ENCODE measurements around the gene RAPGEF3.

DNA sequence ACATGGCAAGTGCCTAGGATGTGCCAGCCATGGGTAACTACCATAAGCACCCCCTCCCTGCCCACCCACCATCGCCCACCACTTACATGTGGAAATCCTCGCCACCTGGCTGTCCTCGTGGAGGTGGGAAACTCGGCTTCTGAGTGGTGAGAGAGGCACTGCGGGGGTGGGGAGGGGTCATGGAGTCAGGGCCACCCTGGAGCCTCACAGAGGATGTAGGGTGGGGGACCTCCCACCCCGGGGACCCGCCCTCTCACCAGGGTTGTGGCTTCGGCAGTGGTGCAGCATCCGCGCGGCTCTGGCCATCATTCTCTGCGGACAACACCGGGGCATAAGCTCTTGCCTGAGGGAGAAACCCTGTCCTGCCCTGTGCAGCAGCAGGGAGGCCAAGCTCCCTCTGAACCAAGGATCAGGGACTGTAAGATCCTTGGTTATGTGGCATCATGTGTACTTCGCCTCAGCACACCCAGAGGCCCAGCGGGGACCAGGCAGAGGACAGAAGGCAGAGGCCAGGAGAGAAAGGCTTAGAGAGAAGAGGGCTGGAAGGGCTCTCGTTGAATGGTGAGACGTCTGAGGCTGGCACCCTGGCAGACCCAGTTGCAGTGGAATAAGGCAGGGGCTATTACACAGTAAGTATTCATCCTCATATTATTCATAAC is 20.6 kb downstream of the RAPGEF3 start:
- TF ChIP-seq NBN (conservative IDR thresholded peaks at IDR 0.05) (no peak), ATF1 (CRISPR knock-in tag; IDR thresholded peaks at IDR 0.05) (no peak), ZNF570 (CRISPR knock-in tag; IDR thresholded peaks at IDR 0.05; ENCODE audit: borderline replicate concordance) (no peak), POLR2AphosphoS5 (IDR thresholded peaks at IDR 0.05; ENCODE audit: low read depth, low read length) (no peak), NFRKB (IDR thresholded peaks at IDR 0.05) (no peak), MAFK (conservative IDR thresholded peaks at IDR 0.05 in 1 of 2, IDR thresholded peaks at IDR 0.05 in 1 of 2; ENCODE audit: low read length in 2 of 2) (no peak), ZNF143 (CRISPR knock-in tag; IDR thresholded peaks at IDR 0.05) (no peak)
- TF ChIP-seq, protein P1, sequence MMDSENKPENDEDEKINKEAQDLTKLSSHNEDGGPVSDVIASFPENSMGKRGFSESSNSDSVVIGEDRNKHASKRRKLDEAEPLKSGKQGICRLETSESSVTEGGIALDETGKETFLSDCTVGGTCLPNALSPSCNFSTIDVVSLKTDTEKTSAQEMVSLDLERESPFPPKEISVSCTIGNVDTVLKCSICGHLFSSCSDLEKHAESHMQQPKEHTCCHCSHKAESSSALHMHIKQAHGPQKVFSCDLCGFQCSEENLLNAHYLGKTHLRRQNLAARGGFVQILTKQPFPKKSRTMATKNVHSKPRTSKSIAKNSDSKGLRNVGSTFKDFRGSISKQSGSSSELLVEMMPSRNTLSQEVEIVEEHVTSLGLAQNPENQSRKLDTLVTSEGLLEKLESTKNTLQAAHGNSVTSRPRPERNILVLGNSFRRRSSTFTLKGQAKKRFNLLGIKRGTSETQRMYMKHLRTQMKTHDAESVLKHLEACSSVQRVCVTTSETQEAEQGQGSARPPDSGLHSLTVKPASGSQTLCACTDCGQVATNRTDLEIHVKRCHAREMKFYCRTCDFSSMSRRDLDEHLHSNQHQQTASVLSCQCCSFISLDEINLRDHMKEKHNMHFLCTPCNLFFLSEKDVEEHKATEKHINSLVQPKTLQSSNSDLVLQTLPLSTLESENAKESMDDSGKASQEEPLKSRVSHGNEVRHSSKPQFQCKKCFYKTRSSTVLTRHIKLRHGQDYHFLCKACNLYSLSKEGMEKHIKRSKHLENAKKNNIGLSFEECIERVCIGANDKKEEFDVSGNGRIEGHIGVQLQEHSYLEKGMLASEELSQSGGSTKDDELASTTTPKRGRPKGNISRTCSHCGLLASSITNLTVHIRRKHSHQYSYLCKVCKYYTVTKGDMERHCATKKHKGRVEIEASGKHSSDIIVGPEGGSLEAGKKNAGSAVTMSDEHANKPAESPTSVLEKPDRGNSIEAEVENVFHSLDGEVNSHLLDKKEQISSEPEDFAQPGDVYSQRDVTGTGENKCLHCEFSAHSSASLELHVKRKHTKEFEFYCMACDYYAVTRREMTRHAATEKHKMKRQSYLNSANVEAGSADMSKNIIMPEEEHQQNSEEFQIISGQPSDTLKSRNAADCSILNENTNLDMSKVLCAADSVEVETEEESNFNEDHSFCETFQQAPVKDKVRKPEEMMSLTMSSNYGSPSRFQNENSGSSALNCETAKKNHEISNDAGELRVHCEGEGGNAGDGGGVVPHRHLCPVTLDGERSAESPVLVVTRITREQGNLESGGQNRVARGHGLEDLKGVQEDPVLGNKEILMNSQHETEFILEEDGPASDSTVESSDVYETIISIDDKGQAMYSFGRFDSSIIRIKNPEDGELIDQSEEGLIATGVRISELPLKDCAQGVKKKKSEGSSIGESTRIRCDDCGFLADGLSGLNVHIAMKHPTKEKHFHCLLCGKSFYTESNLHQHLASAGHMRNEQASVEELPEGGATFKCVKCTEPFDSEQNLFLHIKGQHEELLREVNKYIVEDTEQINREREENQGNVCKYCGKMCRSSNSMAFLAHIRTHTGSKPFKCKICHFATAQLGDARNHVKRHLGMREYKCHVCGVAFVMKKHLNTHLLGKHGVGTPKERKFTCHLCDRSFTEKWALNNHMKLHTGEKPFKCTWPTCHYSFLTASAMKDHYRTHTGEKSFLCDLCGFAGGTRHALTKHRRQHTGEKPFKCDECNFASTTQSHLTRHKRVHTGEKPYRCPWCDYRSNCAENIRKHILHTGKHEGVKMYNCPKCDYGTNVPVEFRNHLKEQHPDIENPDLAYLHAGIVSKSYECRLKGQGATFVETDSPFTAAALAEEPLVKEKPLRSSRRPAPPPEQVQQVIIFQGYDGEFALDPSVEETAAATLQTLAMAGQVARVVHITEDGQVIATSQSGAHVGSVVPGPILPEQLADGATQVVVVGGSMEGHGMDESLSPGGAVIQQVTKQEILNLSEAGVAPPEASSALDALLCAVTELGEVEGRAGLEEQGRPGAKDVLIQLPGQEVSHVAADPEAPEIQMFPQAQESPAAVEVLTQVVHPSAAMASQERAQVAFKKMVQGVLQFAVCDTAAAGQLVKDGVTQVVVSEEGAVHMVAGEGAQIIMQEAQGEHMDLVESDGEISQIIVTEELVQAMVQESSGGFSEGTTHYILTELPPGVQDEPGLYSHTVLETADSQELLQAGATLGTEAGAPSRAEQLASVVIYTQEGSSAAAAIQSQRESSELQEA (CRISPR knock-in tag; IDR thresholded peaks at IDR 0.05; ENCODE audit: not compliant biosample characterization): no peak
- TF ChIP-seq, protein P2, sequence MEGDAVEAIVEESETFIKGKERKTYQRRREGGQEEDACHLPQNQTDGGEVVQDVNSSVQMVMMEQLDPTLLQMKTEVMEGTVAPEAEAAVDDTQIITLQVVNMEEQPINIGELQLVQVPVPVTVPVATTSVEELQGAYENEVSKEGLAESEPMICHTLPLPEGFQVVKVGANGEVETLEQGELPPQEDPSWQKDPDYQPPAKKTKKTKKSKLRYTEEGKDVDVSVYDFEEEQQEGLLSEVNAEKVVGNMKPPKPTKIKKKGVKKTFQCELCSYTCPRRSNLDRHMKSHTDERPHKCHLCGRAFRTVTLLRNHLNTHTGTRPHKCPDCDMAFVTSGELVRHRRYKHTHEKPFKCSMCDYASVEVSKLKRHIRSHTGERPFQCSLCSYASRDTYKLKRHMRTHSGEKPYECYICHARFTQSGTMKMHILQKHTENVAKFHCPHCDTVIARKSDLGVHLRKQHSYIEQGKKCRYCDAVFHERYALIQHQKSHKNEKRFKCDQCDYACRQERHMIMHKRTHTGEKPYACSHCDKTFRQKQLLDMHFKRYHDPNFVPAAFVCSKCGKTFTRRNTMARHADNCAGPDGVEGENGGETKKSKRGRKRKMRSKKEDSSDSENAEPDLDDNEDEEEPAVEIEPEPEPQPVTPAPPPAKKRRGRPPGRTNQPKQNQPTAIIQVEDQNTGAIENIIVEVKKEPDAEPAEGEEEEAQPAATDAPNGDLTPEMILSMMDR (CRISPR knock-in tag; IDR thresholded peaks at IDR 0.05): no peak
- TF ChIP-seq, protein P3, sequence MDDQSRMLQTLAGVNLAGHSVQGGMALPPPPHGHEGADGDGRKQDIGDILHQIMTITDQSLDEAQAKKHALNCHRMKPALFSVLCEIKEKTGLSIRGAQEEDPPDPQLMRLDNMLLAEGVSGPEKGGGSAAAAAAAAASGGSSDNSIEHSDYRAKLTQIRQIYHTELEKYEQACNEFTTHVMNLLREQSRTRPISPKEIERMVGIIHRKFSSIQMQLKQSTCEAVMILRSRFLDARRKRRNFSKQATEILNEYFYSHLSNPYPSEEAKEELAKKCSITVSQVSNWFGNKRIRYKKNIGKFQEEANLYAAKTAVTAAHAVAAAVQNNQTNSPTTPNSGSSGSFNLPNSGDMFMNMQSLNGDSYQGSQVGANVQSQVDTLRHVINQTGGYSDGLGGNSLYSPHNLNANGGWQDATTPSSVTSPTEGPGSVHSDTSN (CRISPR knock-in tag; IDR thresholded peaks at IDR 0.05; ENCODE audit: borderline replicate concordance): no peak
